ENCODE data around the gene CDC25A. TPM values are rescaled to one million over a fixed set of nuclear protein-coding genes. Genes with fewer than 3 reads are reported as not detected.

CDC25A gene
- total and polyA plus RNA-seq, 9 of the 15 experiments (the other 6 are each of a cell fraction or from before 2014, with no cell fraction given): 3.4 to 61.3 (median 51.8) TPM

DNA sequence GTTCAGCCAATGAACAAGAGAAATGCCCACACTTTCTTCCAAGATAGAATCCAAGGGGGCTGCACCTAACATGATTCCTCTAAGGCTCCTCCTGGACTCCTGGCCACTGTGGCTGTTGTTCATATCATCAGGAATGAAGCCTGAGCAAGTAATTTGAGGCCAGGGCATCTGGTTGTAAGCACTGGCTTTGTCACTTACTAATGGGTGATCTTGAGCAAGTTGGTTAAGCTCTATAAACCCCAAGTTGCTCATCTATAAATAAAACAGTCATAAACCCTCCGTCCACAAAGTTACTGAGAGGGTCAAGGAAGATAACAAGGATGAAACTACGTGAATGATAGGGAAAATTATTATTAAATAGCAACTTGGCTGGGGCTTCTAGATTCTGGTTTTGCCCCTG is 58.3 kb downstream of the CDC25A start:
- ChIA-PET CTCF (ENCODE audit: low intra/inter-chr PET ratio) (no interaction called here), POLR2A (interaction anchor here (0.7 kb wide), 1 partner anchor 10 kb away, joined by 4 read pairs; no protein-coding TSS in a partner anchor)
- Histone ChIP-seq H4K20me1 (replicated peaks; ENCODE audit: control insufficient read depth, insufficient read depth, low read length) (no peaks in the 10 kb centered on the region), H3K9ac (ENCODE audit: insufficient read depth in 1 of 2, low read depth in 2 of 2, low read length in 2 of 2) (no peak overlapping the region), H3K4me3 (no peak overlapping the region), H3K4me2 (ENCODE audit: insufficient read depth, low read length) (no peak overlapping the region), H3K27me3 (ENCODE audit: control insufficient read depth in 2 of 2, insufficient read depth in 2 of 2, low read length in 2 of 2) (peaks cover 12 to 33% of the 10 kb centered on the region in 2 experiments), H2AFZ (ENCODE audit: low read depth, low read length) (no peak overlapping the region; the same call in 1 of the 2 replicates), H3K9me3 (replicated peaks; ENCODE audit: control insufficient read depth, insufficient read depth, low read depth, low read length) (no peaks in the 10 kb centered on the region), H3K4me1 (replicated peaks in 1 of 2; ENCODE audit: control insufficient read depth in 2 of 2, insufficient read depth in 2 of 2, low read length in 2 of 2) (peaks cover 0 to 3% of the 10 kb centered on the region in 2 experiments; a peak in 2 of 5 replicates), H3K36me3 (ENCODE audit: control insufficient read depth, insufficient read depth, low read length) (no peaks in the 10 kb centered on the region), H3K9me1 (ENCODE audit: control insufficient read depth, insufficient read depth, low read length) (no peaks in the 10 kb centered on the region), H3K79me2 (ENCODE audit: control insufficient read depth, insufficient read depth, low read length) (no peaks in the 10 kb centered on the region), H3K27ac (ENCODE audit: extremely low read depth, low read depth, low read length) (no peak overlapping the region)
- no peak for ATAC-seq
- WGBS (ENCODE audit: insufficient coverage, low coverage, missing lambda C conversion rate): 11% methylated on average over 2 of the region's 2 CpGs
- no peak for DNase-seq (ENCODE audit: extremely low read depth in 1 of 4, low spot score in 3 of 4)
- intact Hi-C loops (cut with micrococcal nuclease): no loop called here
- FAIRE-seq: no peak
- in situ Hi-C loops (cut with MboI): no loop called here
- BruUV-seq (replicated peaks): no TSS peak
- TF ChIP-seq NFRKB (IDR thresholded peaks at IDR 0.05; ENCODE audit: low read depth): no peak
- no peak for TF ChIP-seq RBM25 (IDR thresholded peaks at IDR 0.05; ENCODE audit: low read depth, low read length, severe bottlenecking)
- TF ChIP-seq TAF1 (IDR thresholded peaks at IDR 0.05; ENCODE audit: control insufficient read depth, extremely low read depth, insufficient read depth, low read length, severe bottlenecking): no peak
- no peak for TF ChIP-seq ZNF764 (CRISPR knock-in tag; IDR thresholded peaks at IDR 0.05; ENCODE audit: low read depth)
- TF ChIP-seq ARID3B (CRISPR knock-in tag; IDR thresholded peaks at IDR 0.05; ENCODE audit: borderline replicate concordance): no peak
- TF ChIP-seq ZNF318 (IDR thresholded peaks at IDR 0.05; ENCODE audit: borderline replicate concordance in 1 of 2, low read depth in 1 of 2): no peak
- no peak for TF ChIP-seq BCLAF1 (IDR thresholded peaks at IDR 0.05; ENCODE audit: borderline replicate concordance in 1 of 2, control insufficient read depth in 1 of 2, low read depth in 2 of 2, low read length in 1 of 2)
- no peak for TF ChIP-seq KDM2B (CRISPR knock-in tag; IDR thresholded peaks at IDR 0.05)
